ENCODE measurements around the gene TSPAN5.

The TSPAN5 gene

GRCh38 chr4:98606894-98607293, 51.5 kb downstream of the TSPAN5 start:
- no peaks in the 10 kb centered on the region for H3K36me3 Mint-ChIP-seq
- no peak overlapping the region for H3K4me3 Mint-ChIP-seq
- H3K27ac Mint-ChIP-seq: no peak overlapping the region
- peaks cover 67% of the 10 kb centered on the region for H3K4me1 Mint-ChIP-seq
- no peak for ATAC-seq
- DNase-seq (ENCODE audit: low spot score in 2 of 2): no peak
- no peaks in the 10 kb centered on the region for H3K9me3 Mint-ChIP-seq

GRCh38 chr4:98605216-98605615, 53.2 kb downstream of the TSPAN5 start:
- DNase-seq (ENCODE audit: low spot score in 2 of 2) (no peak), ATAC-seq (no peak)
- Mint-ChIP-seq H3K4me1 (peaks cover 71% of the 10 kb centered on the region), H3K27ac (no peak overlapping the region), H3K4me3 (no peak overlapping the region), H3K9me3 (no peaks in the 10 kb centered on the region), H3K36me3 (no peaks in the 10 kb centered on the region)

- H3K4me1 Mint-ChIP-seq: peaks cover 69% of the 10 kb centered on the region
- peak overlapping the region; percentile 46 for H3K27ac Mint-ChIP-seq
- no peaks in the 10 kb centered on the region for H3K9me3 Mint-ChIP-seq
- ATAC-seq (no peak), DNase-seq (ENCODE audit: low spot score in 2 of 2) (no peak)
- H3K4me3 Mint-ChIP-seq: peak overlapping the region; percentile 57
- no peaks in the 10 kb centered on the region for H3K36me3 Mint-ChIP-seq
These were observed 53.7 kb downstream of the TSPAN5 start for GRCh38 chr4:98604723-98605122.

GRCh38 chr4:98603683-98604521, 54.5 kb downstream of the TSPAN5 start:
- Mint-ChIP-seq H3K36me3 (no peaks in the 10 kb centered on the region), H3K9me3 (no peaks in the 10 kb centered on the region), H3K4me1 (peaks cover 61% of the 10 kb centered on the region), H3K4me3 (peak overlapping the region; percentile 57), H3K27ac (peak overlapping the region; percentile 46)
- ATAC-seq: peak; percentile 78
- peak in 1 of 2 donors; percentile 63 for DNase-seq (ENCODE audit: low spot score in 2 of 2)

GRCh38 chr4:98602270-98602669, 56.1 kb downstream of the TSPAN5 start:
- Mint-ChIP-seq H3K4me3 (peak overlapping the region; percentile 52), H3K36me3 (no peaks in the 10 kb centered on the region), H3K27ac (peak overlapping the region; percentile 58), H3K4me1 (peaks cover 53% of the 10 kb centered on the region), H3K9me3 (no peaks in the 10 kb centered on the region)
- DNase-seq (ENCODE audit: low spot score in 2 of 2) (no peak), ATAC-seq (peak; percentile 76)

DNA sequence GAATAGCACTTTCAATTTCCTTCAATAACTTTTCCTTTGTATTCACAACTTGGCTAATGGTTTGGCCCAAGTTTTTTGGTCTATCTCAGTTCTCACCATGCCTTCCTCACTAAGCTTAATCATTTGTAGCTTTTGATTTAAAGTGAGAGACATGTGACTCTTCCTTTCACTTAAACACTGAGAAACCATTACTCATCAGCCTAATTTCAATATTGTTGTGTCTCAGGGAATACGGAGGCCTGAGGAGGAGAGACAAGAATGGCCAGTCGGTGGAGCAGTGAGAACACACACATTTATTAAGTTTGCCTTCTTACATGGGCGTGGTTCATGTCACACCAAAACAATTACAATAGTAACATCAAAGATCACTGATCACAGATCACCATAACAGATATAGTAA, 56.7 kb downstream of the TSPAN5 start:
- peak overlapping the region; percentile 58 for H3K27ac Mint-ChIP-seq
- no peaks in the 10 kb centered on the region for H3K9me3 Mint-ChIP-seq
- H3K4me3 Mint-ChIP-seq: peak overlapping the region; percentile 52
- H3K36me3 Mint-ChIP-seq: no peaks in the 10 kb centered on the region
- DNase-seq (ENCODE audit: low spot score in 2 of 2) (peak in 1 of 2 donors; percentile 57), ATAC-seq (peak; percentile 82)
- H3K4me1 Mint-ChIP-seq: peaks cover 53% of the 10 kb centered on the region

GRCh38 chr4:98599617-98600205, 58.7 kb downstream of the TSPAN5 start:
- Mint-ChIP-seq H3K36me3 (no peaks in the 10 kb centered on the region), H3K27ac (no peak overlapping the region), H3K4me1 (peaks cover 43% of the 10 kb centered on the region), H3K4me3 (no peak overlapping the region), H3K9me3 (no peaks in the 10 kb centered on the region)
- ATAC-seq (no peak), DNase-seq (ENCODE audit: low spot score in 2 of 2) (no peak)

DNA sequence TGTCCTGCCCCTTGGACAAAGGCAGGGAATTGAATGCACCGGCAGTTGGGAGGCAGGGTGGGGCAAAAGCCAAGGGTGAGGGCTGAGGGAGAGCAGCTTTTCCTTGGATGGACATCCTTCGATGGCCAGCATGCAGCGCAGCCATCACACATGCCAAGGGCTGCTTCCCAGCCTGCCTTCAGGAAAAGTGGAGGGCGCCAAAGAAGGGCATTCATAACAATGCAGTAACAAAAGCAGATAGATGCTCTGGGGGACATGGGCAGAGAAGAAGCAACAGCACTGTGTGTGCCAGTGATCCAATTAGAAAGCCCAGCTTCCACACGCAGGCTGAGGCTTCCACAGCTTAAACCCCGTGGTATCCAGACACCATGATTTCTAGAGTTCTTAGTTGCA, 71.5 kb downstream of the TSPAN5 start:
- no peaks in the 10 kb centered on the region for H3K9me3 Mint-ChIP-seq
- H3K4me1 Mint-ChIP-seq: peaks cover 16% of the 10 kb centered on the region
- H3K36me3 Mint-ChIP-seq: no peaks in the 10 kb centered on the region
- H3K27ac Mint-ChIP-seq: no peak overlapping the region
- ATAC-seq (no peak), DNase-seq (ENCODE audit: low spot score in 2 of 2) (no peak)
- H3K4me3 Mint-ChIP-seq: no peak overlapping the region

DNA sequence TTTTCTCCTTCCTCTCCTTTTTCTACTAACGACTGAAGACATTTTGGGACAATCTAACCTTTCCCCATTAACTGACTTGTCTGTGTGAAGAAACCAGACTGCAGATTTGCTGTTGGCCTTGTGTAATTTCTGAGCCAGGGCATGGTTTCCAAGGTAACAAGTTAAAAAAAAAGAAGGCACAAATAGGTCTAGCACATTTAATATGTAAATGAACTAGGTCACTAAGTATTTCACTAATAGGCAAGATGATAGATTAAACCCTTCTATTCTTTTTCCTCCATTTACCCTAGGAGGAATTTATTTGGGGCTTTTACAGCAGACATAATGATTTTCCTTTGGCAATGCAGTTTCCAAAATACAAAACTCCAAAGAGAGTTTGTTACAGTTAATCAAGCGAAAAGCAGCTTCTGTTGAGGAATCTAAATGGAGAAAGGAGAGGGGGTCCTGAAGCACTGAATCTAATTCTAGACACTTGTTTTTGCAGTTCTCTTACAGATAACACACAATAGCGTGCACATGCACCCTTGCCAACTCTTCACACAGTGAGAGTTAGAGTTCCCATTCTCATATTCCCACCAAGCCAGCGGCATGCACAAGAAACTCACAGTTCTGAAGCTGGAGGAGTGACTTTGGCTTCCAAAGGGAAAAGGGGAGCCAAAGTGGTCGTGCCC, 72.0 kb downstream of the TSPAN5 start:
- DNase-seq (ENCODE audit: low spot score in 2 of 2): no peak
- H3K36me3 Mint-ChIP-seq: no peaks in the 10 kb centered on the region
- H3K4me1 Mint-ChIP-seq: peaks cover 16% of the 10 kb centered on the region
- no peak overlapping the region for H3K4me3 Mint-ChIP-seq
- ATAC-seq: no peak
- H3K9me3 Mint-ChIP-seq: no peaks in the 10 kb centered on the region
- no peak overlapping the region for H3K27ac Mint-ChIP-seq

DNA sequence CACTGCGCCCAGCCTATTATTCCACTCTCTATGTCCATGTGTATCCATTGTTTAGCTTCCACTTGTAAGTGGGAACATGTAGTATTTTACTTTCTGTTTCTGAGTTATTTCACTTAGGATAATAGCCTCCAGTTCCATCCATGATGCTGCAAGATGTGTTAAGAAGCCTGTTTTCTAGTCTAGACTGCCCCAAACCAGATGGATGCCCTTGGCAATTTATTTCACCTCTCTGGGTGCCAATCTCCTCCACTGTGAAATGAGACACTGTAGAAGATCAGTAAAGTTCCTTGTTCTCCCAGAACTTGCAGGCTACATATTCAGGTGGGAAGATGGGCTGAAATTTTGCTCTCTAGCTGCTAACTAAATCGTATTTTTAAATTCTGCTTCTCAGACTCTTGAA, 72.8 kb downstream of the TSPAN5 start:
- H3K9me3 Mint-ChIP-seq: no peaks in the 10 kb centered on the region
- no peaks in the 10 kb centered on the region for H3K36me3 Mint-ChIP-seq
- ATAC-seq (no peak), DNase-seq (ENCODE audit: low spot score in 2 of 2) (no peak)
- H3K27ac Mint-ChIP-seq: no peak overlapping the region
- H3K4me3 Mint-ChIP-seq: no peak overlapping the region
- peaks cover 18% of the 10 kb centered on the region for H3K4me1 Mint-ChIP-seq

GRCh38 chr4:98584265-98584664, 74.1 kb downstream of the TSPAN5 start:
- H3K27ac Mint-ChIP-seq: no peak overlapping the region
- ATAC-seq (no peak), DNase-seq (ENCODE audit: low spot score in 2 of 2) (no peak)
- no peak overlapping the region for H3K4me3 Mint-ChIP-seq
- H3K36me3 Mint-ChIP-seq: no peaks in the 10 kb centered on the region
- peaks cover 25% of the 10 kb centered on the region for H3K4me1 Mint-ChIP-seq
- H3K9me3 Mint-ChIP-seq: no peaks in the 10 kb centered on the region

DNA sequence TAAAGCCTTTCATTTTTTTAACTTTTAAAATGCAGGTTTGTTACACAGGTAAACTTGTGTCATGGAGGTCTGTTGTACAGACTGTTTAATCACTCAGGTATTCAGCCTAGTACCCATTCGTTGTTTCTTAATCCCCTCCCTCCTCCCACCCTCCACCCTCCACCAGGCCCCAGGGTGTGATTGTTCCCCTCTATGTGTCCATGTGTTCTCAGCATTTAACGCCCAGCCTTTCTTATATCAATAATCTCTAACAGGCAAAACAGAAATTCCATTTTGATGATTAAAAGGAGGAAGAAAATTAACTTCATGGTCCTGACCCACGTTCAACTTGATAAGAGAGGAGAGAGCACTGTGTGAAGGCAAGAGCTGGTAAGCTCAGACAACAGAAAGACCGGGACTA, 75.1 kb downstream of the TSPAN5 start:
- no peaks in the 10 kb centered on the region for H3K36me3 Mint-ChIP-seq
- DNase-seq (ENCODE audit: low spot score in 2 of 2): no peak
- no peak overlapping the region for H3K27ac Mint-ChIP-seq
- ATAC-seq: no peak
- H3K4me3 Mint-ChIP-seq: no peak overlapping the region
- H3K4me1 Mint-ChIP-seq: peaks cover 35% of the 10 kb centered on the region
- no peaks in the 10 kb centered on the region for H3K9me3 Mint-ChIP-seq

- Mint-ChIP-seq H3K4me1 (peaks cover 31% of the 10 kb centered on the region), H3K36me3 (no peaks in the 10 kb centered on the region), H3K4me3 (no peak overlapping the region), H3K27ac (no peak overlapping the region), H3K9me3 (no peaks in the 10 kb centered on the region)
- DNase-seq (ENCODE audit: low spot score in 2 of 2) (no peak), ATAC-seq (no peak)
These were observed 77.3 kb downstream of the TSPAN5 start for GRCh38 chr4:98581126-98581525.

- Mint-ChIP-seq H3K9me3 (no peaks in the 10 kb centered on the region), H3K4me3 (no peak overlapping the region), H3K36me3 (no peaks in the 10 kb centered on the region), H3K4me1 (peaks cover 31% of the 10 kb centered on the region), H3K27ac (no peak overlapping the region)
- ATAC-seq (no peak), DNase-seq (ENCODE audit: low spot score in 2 of 2) (no peak)
These were observed 80.5 kb downstream of the TSPAN5 start for GRCh38 chr4:98577956-98578355.

DNA sequence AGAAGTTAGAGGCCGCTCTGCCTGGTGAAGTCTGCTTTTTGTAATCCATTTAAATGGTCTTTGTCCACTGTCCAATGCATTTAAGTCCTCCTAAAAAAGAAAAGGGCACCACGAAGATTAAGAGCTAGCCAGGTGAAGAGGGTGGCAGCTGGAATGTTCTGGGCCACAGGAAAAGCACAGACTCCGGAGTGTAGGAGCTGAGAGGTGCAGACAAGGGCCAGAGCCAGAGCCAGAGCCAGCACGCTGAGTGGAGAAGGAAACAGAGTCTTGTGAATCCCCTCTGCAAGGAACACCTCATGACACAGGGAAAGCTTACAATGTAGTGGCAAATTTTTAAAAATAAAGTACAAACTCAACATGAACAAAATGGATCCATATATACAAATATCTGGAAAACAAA, 83.6 kb downstream of the TSPAN5 start:
- H3K9me3 Mint-ChIP-seq: no peaks in the 10 kb centered on the region
- H3K4me1 Mint-ChIP-seq: peaks cover 33% of the 10 kb centered on the region
- no peaks in the 10 kb centered on the region for H3K36me3 Mint-ChIP-seq
- H3K27ac Mint-ChIP-seq: no peak overlapping the region
- no peak overlapping the region for H3K4me3 Mint-ChIP-seq
- ATAC-seq (no peak), DNase-seq (ENCODE audit: low spot score in 2 of 2) (no peak)

DNA sequence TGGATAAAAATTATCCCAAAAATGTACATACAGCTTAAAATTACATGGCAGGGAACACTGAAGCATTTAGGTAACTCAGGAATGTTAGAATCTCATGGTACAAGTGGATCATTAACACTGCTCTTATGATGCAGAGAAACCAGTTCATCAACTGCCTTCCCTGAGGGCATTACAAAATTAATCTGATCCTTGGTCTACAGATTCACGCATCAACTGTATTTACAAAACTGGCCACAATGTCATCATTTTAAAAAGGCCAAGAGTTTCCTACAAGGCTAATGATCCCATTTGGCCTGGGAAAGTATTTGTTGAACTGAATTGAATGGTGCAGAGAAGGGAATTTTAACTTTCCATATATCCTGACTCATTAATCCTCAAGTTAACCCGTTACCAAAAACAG, 84.6 kb downstream of the TSPAN5 start:
- H3K27ac Mint-ChIP-seq: no peak overlapping the region
- H3K9me3 Mint-ChIP-seq: no peaks in the 10 kb centered on the region
- H3K4me1 Mint-ChIP-seq: peaks cover 32% of the 10 kb centered on the region
- H3K36me3 Mint-ChIP-seq: no peaks in the 10 kb centered on the region
- H3K4me3 Mint-ChIP-seq: no peak overlapping the region
- no peak for ATAC-seq
- no peak for DNase-seq (ENCODE audit: low spot score in 2 of 2)
